ENCODE data around the gene MRGPRF.

MRGPRF gene

DNA sequence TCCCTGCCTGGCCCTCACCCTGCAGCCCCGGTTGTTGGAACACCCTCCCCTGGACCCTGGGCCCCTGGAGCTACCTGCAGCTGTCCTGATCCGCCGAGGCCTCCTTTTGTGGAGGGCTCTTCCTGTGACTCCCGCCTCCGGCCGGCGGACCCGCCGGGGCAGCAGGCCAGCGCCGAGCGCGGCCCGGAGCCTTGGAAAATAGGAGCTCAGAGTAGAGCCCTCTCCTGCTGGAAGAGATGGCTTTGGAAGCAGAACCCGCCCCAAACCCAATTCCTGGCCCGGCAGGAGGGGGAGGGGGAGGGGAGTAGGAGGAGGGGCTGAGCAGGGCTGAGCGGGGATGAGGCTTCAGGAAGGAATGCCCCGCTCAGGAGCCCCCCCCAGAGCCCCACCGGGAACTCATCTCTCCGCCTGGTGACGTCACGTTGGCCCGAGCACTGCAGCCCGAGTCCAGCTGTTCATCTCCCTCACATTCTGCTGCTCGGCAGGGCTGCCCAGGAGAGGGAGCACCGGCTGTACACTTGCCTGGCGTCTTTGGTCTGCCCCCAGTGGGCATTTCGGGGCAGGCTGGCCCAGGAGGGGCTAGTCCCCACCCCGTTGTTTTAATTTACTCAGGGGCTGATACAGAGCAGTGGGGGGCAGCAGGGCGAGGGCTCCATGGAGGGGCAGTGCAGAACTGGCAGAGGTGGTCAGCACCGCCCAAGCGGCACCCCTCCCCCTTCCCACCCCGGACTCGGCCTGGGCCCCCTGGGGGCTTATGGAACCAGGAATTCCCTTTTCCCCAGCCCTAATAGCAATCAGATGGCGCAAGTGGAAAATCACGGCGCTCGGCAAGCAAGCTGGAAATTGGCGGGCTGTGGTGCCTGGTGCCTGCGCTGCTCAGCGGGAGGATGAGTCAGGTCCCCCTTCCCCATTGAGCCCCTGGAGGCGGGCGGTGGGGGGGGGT lies at the start of gene MRGPRF:
TSS of gene MRGPRF (minus strand) at position 238 of the 943 bp plus-strand sequence. CDS start 3,345 bp downstream, outside the sequence.
- Mint-ChIP-seq H3K9me3 (no peaks in the 10 kb centered on the region), H3K27ac (no peak within 1 kb of the TSS), H3K4me3 (no peak within 1 kb of the TSS), H3K4me1 (peaks cover 2% of the 10 kb centered on the region), H3K27me3 (peaks cover 30% of the 10 kb centered on the region), H3K36me3 (ENCODE audit: low read depth) (no peaks in the 10 kb centered on the region)
- ATAC-seq (no peak), DNase-seq (no peak)

GRCh38 chr11:69062169-69062855 lies 49.3 kb upstream of the MRGPRF start:
- H3K9me3 Mint-ChIP-seq = no peaks in the 10 kb centered on the region
- no peaks in the 10 kb centered on the region for H3K27me3 Mint-ChIP-seq
- no peak for DNase-seq
- no peaks in the 10 kb centered on the region for H3K4me1 Mint-ChIP-seq
- H3K36me3 Mint-ChIP-seq (ENCODE audit: low read depth) = no peaks in the 10 kb centered on the region
- no peak overlapping the region for H3K27ac Mint-ChIP-seq
- ATAC-seq = no peak
- H3K4me3 Mint-ChIP-seq = no peak overlapping the region

DNA sequence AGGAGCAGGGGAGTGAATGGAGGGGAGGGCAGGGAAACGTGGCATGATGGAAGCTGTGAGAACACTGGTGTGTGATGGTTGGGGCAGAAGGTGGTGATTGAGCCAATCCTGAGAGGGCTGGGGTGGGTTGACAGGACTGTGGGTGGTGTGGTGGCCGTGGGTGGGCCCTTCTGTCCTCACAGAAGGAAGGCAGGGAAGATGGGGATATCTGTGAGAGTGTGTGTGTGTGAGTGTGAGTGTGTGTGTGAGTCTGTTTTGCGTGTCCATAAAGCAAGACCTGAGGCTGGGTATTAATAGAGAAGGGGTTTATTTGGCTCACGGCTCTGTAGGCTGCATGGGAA lies 48.6 kb upstream of the MRGPRF start:
- DNase-seq (no peak), ATAC-seq (no peak)
- Mint-ChIP-seq H3K4me3 (no peak overlapping the region), H3K9me3 (no peaks in the 10 kb centered on the region), H3K36me3 (ENCODE audit: low read depth) (no peaks in the 10 kb centered on the region), H3K27me3 (no peaks in the 10 kb centered on the region), H3K4me1 (no peaks in the 10 kb centered on the region), H3K27ac (no peak overlapping the region)

DNA sequence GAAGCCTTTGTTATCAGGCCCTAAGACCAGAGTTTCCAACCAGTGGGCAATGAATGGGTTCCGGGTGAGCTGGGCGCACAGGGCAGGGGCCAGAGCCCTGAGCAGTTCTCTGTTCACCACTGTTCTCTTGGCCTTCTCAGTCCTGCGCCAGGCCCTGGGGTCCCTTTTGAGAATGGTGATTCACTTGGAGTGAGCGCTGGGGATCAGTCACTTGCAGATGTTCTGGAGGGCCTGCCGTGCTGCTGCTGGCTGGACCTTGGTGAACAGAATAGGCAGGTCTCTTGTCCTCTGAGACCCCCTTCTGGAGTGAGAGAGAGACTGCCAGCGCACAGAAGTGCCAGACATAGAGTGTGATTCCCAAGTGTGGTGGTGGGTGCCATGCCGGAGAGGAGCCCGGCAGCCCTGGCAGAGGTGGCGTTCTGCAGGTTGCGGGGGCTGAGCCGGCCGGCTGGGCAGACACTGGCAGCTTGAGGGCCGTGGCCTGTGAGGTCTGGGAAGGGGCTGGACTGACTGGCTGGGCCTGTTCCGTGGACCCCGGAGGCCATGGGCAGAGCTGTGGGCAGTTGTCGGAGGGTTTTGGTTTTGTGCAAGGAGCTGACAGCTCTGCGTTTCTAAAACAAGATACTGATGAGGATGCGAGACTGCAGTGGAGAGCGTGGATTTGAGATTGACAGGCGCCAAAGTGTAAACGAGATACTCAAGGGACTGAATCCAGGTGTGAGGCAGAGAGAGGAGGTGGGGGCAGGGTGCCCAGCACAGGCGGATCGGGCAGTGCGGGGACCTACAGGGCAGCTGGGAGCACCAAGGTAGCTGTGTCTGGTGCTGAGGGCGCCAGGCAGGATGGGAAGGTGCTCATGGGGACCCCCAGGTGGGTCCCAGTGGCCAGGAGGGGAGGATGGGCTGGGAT lies 48.0 kb upstream of the MRGPRF start:
- peaks cover 3% of the 10 kb centered on the region for H3K4me1 Mint-ChIP-seq
- no peak overlapping the region for H3K27ac Mint-ChIP-seq
- H3K36me3 Mint-ChIP-seq (ENCODE audit: low read depth) = no peaks in the 10 kb centered on the region
- no peaks in the 10 kb centered on the region for H3K9me3 Mint-ChIP-seq
- no peaks in the 10 kb centered on the region for H3K27me3 Mint-ChIP-seq
- ATAC-seq (no peak), DNase-seq (no peak)
- H3K4me3 Mint-ChIP-seq = no peak overlapping the region

DNA sequence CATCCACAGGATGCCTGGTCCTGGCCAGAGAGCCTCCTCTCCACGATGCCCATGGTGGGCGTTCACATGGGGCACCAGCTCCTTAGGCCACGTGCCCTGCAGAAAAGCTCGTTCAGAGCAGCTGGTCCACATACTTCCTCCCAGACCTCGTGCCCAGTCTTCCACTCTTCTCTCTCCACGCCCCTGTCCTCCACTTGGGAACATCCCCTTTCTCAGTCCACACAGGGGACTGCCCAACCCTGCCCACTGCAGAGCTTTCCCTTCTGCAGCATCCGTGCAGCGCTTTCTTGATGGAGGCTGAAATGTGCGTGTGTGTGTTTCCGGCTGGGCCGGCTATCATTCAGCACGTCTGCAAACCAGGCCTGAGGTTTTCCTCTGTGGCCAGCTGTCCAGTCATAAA lies 46.9 kb upstream of the MRGPRF start:
- Mint-ChIP-seq H3K36me3 (ENCODE audit: low read depth) (peaks cover 2% of the 10 kb centered on the region), H3K27me3 (no peaks in the 10 kb centered on the region), H3K4me3 (no peak overlapping the region), H3K9me3 (no peaks in the 10 kb centered on the region), H3K4me1 (peaks cover 9% of the 10 kb centered on the region), H3K27ac (no peak overlapping the region)
- DNase-seq (no peak), ATAC-seq (no peak)

GRCh38 chr11:69059429-69059828 lies 46.4 kb upstream of the MRGPRF start:
- Mint-ChIP-seq H3K9me3 (no peaks in the 10 kb centered on the region), H3K27me3 (no peaks in the 10 kb centered on the region), H3K4me3 (no peak overlapping the region), H3K27ac (no peak overlapping the region), H3K36me3 (ENCODE audit: low read depth) (peaks cover 2% of the 10 kb centered on the region), H3K4me1 (peaks cover 9% of the 10 kb centered on the region)
- no peak for DNase-seq
- ATAC-seq = no peak

GRCh38 chr11:69058511-69059270 lies 45.6 kb upstream of the MRGPRF start:
- no peak overlapping the region for H3K27ac Mint-ChIP-seq
- H3K4me3 Mint-ChIP-seq = no peak overlapping the region
- no peak for ATAC-seq
- H3K9me3 Mint-ChIP-seq = no peaks in the 10 kb centered on the region
- DNase-seq = no peak
- H3K36me3 Mint-ChIP-seq (ENCODE audit: low read depth) = peaks cover 2% of the 10 kb centered on the region
- peaks cover 9% of the 10 kb centered on the region for H3K4me1 Mint-ChIP-seq
- no peaks in the 10 kb centered on the region for H3K27me3 Mint-ChIP-seq

GRCh38 chr11:69057801-69058200 lies 44.8 kb upstream of the MRGPRF start:
- no peak for ATAC-seq
- no peaks in the 10 kb centered on the region for H3K9me3 Mint-ChIP-seq
- no peak overlapping the region for H3K27ac Mint-ChIP-seq
- H3K27me3 Mint-ChIP-seq = no peaks in the 10 kb centered on the region
- DNase-seq = no peak
- peaks cover 2% of the 10 kb centered on the region for H3K36me3 Mint-ChIP-seq (ENCODE audit: low read depth)
- no peak overlapping the region for H3K4me3 Mint-ChIP-seq
- peaks cover 9% of the 10 kb centered on the region for H3K4me1 Mint-ChIP-seq

DNA sequence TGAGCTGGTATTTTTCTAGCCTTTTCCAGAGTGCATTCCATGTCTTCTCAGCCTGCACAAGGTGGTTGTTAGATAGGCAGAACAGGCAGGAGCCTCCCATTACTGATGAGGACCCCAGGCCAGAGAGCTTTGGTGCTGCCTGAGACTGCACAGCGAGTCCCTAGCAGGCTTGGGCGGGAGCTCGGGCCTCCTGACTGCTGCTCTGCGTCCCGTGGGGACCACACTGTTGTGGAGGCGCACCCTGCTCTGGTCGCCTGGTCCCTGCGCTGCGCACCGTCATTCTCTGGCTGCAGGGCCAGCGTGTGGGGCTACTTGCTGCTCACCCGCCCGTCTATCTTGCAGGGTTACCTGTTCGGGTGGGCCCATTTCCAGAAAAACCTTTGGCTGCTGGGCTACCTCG lies 44.2 kb upstream of the MRGPRF start:
- ATAC-seq = no peak

DNA sequence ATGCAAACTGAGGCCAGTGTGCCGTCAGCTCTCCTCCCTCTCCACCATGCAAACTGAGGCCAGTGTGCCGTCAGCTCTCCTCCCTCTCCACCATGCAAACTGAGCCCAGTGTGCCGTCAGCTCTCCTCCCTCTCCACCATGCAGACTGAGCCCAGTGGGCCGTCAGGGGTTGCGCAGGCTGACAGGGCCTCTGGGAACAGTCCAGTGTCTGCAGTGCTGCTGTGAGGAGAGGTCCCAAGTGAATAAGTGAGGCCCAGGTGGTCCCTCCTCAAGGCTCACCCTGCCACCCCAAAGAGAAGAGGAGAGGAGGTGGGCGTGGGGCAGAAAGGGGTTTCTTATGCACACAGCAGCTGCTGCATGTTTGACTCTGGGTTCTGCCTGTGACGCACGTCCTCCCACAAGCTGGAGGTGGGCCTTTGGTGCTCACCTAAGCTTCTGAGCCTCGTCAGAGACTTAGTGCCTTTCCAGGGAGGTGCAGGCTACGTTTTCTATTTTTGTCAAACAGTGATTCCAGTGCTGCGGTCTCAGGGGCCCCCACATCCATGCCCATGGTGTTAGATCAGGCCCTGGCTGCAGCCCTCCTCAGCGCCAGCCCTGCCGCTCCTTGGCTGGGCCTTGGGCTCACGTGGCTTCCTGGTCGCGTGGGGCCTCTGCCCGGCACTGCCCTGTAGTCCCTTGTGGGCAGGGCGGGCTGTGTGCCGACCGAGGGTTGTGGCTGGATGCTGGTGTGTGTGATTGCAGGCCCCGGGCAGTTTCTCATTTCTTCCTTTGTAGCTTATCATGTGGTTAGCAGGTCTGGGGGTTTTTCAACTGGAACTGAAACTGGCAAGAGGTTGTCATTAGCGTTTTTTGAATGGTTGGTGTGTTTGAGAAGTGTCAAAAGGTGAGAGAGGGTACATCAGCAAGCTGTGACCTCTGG lies 42.8 kb upstream of the MRGPRF start:
- Mint-ChIP-seq H3K9me3 (no peaks in the 10 kb centered on the region), H3K4me1 (peaks cover 17% of the 10 kb centered on the region), H3K36me3 (ENCODE audit: low read depth) (peaks cover 2% of the 10 kb centered on the region), H3K27ac (peak overlapping the region; percentile 76), H3K4me3 (peak overlapping the region; percentile 38), H3K27me3 (no peaks in the 10 kb centered on the region)
- DNase-seq (peak; percentile 52), ATAC-seq (peak; percentile 77)

More for the DNA sequence above, 44.2 kb upstream of the MRGPRF start:
- H3K27me3 Mint-ChIP-seq = no peaks in the 10 kb centered on the region
- peaks cover 2% of the 10 kb centered on the region for H3K36me3 Mint-ChIP-seq (ENCODE audit: low read depth)
- no peak for DNase-seq
- H3K4me1 Mint-ChIP-seq = peaks cover 9% of the 10 kb centered on the region
- H3K4me3 Mint-ChIP-seq = no peak overlapping the region
- no peak overlapping the region for H3K27ac Mint-ChIP-seq
- no peaks in the 10 kb centered on the region for H3K9me3 Mint-ChIP-seq

- Mint-ChIP-seq H3K27me3 (no peaks in the 10 kb centered on the region), H3K9me3 (no peaks in the 10 kb centered on the region), H3K4me1 (peaks cover 23% of the 10 kb centered on the region), H3K36me3 (ENCODE audit: low read depth) (peaks cover 2% of the 10 kb centered on the region), H3K4me3 (no peak overlapping the region), H3K27ac (no peak overlapping the region)
- no peak for DNase-seq
- no peak for ATAC-seq
Observed at GRCh38 chr11:69055212-69055586, 42.2 kb upstream of the MRGPRF start.

GRCh38 chr11:69054397-69055211 lies 41.6 kb upstream of the MRGPRF start:
- Mint-ChIP-seq H3K4me1 (peaks cover 28% of the 10 kb centered on the region), H3K36me3 (ENCODE audit: low read depth) (peaks cover 2% of the 10 kb centered on the region), H3K27me3 (no peaks in the 10 kb centered on the region), H3K9me3 (no peaks in the 10 kb centered on the region), H3K27ac (no peak overlapping the region), H3K4me3 (no peak overlapping the region)
- DNase-seq (no peak), ATAC-seq (no peak)
